IgD-negative memory B cell (primary cell): ENCODE results near the gene COPA. TPM values are rescaled to one million over a fixed set of nuclear protein-coding genes. Genes with fewer than 3 reads are reported as not detected.

ENCODE experiments used
- H3K27ac Mint-ChIP-seq, 3 donors: one replicate each; pipeline ENCODE4 v1.8.0; 2020 to 2022; ENCODE audit warnings: mild to moderate bottlenecking in 3 of 3, mixed read lengths in 3 of 3, moderate library complexity in 1 of 3
- H3K27me3 Mint-ChIP-seq: one replicate; pipeline ENCODE4 v1.8.0; 2021; ENCODE audit warnings: mixed read lengths
- H3K36me3 Mint-ChIP-seq: one replicate; pipeline ENCODE4 v1.8.0; 2020; ENCODE audit warnings: mild to moderate bottlenecking, mixed read lengths
- H3K4me1 Mint-ChIP-seq, 3 donors: one replicate each; pipeline ENCODE4 v1.8.0; 2020 to 2022; ENCODE audit warnings: mixed read lengths in 3 of 3, mild to moderate bottlenecking in 1 of 3
- H3K4me3 Mint-ChIP-seq, 4 donors: one replicate each; pipeline ENCODE4 v1.8.0; 2020 to 2022; ENCODE audit warnings: mild to moderate bottlenecking in 4 of 4, mixed read lengths in 4 of 4, moderate library complexity in 3 of 4
- H3K9me3 Mint-ChIP-seq, 3 donors: one replicate each; pipeline ENCODE4 v1.8.0; 2020 to 2021; ENCODE audit warnings: mixed read lengths in 3 of 3, mild to moderate bottlenecking in 1 of 3
- polyA plus RNA-seq: library from polyadenylated mRNA; unstranded; fragments of 300-500 nt; fragmentation: Illumina TruSeq; gene quantifications from one replicate; pipeline ENCODE4 v1.2.3, GENCODE V29; 2021

Gene COPA
- polyA plus RNA-seq, 1 donor from 2014 or later = 90.2 TPM

DNA sequence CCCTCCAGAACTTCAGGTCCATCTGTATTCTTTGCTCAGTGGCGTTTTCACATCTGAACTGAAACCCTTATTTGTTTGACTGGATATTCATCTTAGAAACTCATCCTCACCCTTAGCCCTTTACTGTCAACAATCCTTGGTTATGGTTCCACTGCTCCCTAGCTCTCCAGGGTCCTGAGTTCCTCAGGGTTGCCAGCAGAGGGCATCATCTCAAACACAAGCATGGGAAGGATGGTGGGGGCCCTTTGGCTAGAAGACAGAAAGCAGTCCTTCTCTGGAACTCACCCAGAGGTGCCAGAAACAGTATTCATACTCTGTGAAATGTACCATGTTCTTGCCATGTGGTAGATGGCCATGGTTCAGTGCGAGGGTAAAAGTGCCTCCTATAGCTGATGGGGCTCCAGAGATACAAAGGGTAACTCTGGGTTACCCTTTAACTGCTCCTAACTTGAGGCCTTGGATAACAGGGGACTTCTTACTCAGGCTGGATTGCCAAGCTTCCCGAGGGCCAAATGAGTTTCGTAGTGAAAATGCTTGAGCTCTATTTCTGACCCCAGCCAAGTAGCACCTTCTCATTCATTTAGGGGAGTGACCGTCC is 11.4 kb upstream of the COPA start:
- Mint-ChIP-seq H3K4me1 (no peaks in the 10 kb centered on the region), H3K27ac (no peak overlapping the region), H3K36me3 (peaks cover 7% of the 10 kb centered on the region)

DNA sequence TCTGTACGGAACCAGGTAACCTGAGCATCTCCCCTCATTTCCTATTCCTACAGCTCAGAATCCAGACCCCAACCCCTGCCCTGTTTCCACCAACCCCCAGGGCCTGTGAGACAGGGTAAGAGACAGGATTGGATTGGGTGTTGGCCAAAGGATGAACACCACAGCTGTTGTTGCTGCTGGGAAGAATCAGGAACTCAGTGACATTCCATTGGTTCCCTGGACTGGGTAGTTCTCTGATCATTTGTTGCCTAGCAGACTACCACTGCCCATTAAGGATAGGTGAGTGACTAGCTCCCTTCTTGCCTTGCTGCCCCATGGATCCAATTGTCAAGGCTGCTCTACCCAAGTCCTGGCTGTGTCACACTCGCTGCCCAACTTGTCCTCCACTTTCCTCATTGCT is 10.2 kb upstream of the COPA start:
- H3K4me3 Mint-ChIP-seq = peak overlapping the region in 1 of 4 donors; percentile 39
- H3K36me3 Mint-ChIP-seq = peaks cover 7% of the 10 kb centered on the region
- no peaks in the 10 kb centered on the region for H3K4me1 Mint-ChIP-seq
- peak overlapping the region in 1 of 3 donors; percentile 14 for H3K27ac Mint-ChIP-seq
- no peaks in the 10 kb centered on the region for H3K9me3 Mint-ChIP-seq
- no peaks in the 10 kb centered on the region for H3K27me3 Mint-ChIP-seq

More for the DNA sequence above, 11.4 kb upstream of the COPA start:
- H3K9me3 Mint-ChIP-seq = no peaks in the 10 kb centered on the region
- H3K4me3 Mint-ChIP-seq = no peak overlapping the region
- H3K27me3 Mint-ChIP-seq = no peaks in the 10 kb centered on the region

DNA sequence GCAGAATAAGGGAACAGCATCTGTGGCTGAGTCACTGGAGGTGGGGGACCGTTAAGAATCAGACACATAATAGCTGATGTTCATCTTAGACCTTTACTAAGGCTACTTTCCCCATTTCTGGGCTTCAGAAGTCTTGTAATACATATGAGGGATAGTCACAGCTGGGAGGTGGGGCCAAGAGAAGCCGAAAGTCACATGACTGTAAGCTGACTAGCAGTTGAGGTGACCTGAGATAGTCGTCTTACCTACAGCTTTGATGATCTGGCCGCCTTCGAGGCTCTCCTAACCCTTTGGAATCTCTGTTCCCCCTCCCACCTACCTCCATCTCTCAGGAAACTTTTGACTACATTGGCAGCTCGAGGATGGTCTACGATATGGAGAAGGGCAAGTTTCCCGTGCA is 9.5 kb upstream of the COPA start:
- Mint-ChIP-seq H3K4me1 (peaks cover 0 to 3% (median 0%) of the 10 kb centered on the region in 3 donors), H3K9me3 (no peaks in the 10 kb centered on the region), H3K27me3 (no peaks in the 10 kb centered on the region), H3K27ac (no peak overlapping the region), H3K36me3 (peaks cover 7% of the 10 kb centered on the region), H3K4me3 (no peak overlapping the region)

DNA sequence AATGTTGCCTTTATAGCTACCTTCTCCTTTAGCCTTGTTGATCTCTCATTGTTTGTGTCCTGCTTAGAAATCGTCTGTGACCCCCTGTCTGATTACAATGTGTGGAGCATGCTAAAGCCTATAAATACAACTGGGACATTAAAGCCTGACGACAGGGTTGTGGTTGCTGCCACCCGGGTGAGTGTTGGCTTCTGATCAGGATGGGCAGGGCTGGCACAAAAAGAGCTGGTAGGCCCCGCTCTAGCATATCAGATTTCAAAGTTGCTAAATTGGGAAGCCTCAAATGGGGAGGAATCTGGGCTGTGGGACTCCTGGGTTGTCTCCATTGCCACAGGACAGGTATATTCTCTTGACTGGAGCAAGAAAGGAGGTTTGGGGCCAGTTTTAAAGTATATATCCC is 8.6 kb upstream of the COPA start:
- no peaks in the 10 kb centered on the region for H3K9me3 Mint-ChIP-seq
- no peaks in the 10 kb centered on the region for H3K27me3 Mint-ChIP-seq
- H3K36me3 Mint-ChIP-seq = peaks cover 7% of the 10 kb centered on the region
- H3K4me1 Mint-ChIP-seq = peaks cover 9 to 11% (median 9%) of the 10 kb centered on the region in 3 donors
- H3K27ac Mint-ChIP-seq = no peak overlapping the region
- no peak overlapping the region for H3K4me3 Mint-ChIP-seq

DNA sequence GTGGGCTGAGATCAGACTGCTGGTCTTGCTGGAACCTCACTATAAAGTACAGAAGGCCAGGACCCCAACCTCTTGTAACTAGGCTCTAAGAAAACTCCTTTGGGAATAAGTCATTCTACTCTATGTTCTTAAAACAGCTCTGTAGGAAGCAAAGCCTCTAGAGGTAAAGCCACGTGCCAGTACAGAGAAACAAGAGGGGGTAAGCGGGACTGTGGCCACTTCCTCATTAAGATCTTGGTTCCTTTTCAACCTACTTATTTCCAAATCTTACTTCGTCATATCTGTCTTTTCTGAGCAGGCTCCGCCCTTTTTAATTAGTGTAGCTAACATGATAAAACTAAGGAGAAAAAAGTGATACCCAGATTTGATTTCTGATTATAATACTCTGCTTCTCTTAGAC is 3.9 kb upstream of the COPA start:
- Mint-ChIP-seq H3K36me3 (peaks cover 3% of the 10 kb centered on the region), H3K4me1 (peaks cover 22 to 34% (median 32%) of the 10 kb centered on the region in 3 donors), H3K27ac (peak overlapping the region; percentile 86 to 95 (median 94)), H3K9me3 (no peaks in the 10 kb centered on the region), H3K27me3 (no peaks in the 10 kb centered on the region), H3K4me3 (peak overlapping the region; percentile 3 to 90 (median 86))

DNA sequence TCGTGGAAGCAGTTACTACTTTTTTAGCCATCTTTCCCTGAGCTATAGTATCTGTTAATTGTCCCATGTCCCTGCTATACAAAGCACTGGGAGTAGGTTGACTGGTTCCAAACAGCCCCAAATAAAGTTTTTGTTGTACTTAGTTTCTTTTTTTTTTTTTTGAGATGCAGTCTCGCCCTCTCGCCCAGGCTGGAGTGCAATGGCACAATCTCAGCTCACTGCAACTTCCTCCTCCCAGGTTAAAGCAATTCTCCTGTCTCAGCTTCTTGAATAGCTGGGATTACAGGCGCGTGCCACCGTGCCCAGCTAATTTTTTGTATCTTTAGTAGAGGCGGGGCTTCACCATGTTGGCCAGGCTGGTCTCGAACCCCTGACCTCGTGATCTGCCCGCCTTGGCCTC is 3.4 kb upstream of the COPA start:
- peak overlapping the region; percentile 86 to 95 (median 94) for H3K27ac Mint-ChIP-seq
- H3K9me3 Mint-ChIP-seq = no peaks in the 10 kb centered on the region
- peak overlapping the region in 3 of 4 donors; percentile 84 to 90 (median 89) for H3K4me3 Mint-ChIP-seq
- H3K36me3 Mint-ChIP-seq = peaks cover 3% of the 10 kb centered on the region
- peaks cover 26 to 39% (median 35%) of the 10 kb centered on the region in 3 donors for H3K4me1 Mint-ChIP-seq
- H3K27me3 Mint-ChIP-seq = no peaks in the 10 kb centered on the region

DNA sequence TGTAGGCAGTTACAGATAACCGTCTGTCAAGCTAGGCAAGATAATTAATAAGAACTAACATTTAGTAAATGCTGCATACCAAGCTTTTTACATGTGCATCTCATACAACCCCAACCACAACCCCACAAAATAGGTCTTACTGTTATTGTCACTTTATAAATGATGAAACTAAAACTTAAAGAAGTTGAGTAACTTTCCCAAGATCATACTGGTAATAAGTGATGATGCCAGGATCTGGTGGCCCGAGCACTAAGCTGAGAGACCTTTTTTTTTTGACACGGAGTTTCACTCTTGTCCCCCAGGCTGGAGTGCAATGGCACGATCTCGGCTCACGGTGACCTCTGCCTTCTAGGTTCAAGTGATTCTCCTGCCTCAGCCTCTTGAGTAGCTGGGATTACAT is 1.9 kb upstream of the COPA start:
- H3K4me1 Mint-ChIP-seq = peaks cover 35 to 53% (median 46%) of the 10 kb centered on the region in 3 donors
- H3K36me3 Mint-ChIP-seq = peaks cover 6% of the 10 kb centered on the region
- peak overlapping the region; percentile 71 to 100 (median 100) for H3K27ac Mint-ChIP-seq
- peak overlapping the region; percentile 68 to 100 (median 86) for H3K4me3 Mint-ChIP-seq
- no peaks in the 10 kb centered on the region for H3K9me3 Mint-ChIP-seq
- H3K27me3 Mint-ChIP-seq = no peaks in the 10 kb centered on the region

DNA sequence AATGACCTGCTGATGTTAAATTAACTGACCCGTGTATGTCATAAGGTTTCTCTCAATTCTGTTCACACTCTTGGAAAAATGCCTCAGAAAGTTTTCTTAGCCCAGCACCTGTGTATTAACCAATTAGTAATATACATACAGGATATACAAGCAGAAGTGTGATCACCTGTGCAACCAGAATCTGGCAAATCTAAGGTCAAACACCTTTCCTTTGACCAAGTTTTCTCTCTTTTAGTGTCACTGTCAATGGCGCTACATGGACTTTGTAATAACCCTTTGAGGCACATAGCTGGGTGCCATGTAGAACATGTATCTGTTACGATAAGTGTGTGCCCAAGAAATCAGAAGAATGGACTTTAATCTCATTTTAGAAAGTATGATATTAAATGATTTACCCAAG is 1.2 kb upstream of the COPA start:
- peak overlapping the region; percentile 99 to 100 (median 100) for H3K27ac Mint-ChIP-seq
- H3K4me3 Mint-ChIP-seq = peak overlapping the region; percentile 99 to 100 (median 100)
- H3K36me3 Mint-ChIP-seq = peaks cover 6% of the 10 kb centered on the region
- peaks cover 37 to 53% (median 46%) of the 10 kb centered on the region in 3 donors for H3K4me1 Mint-ChIP-seq
- no peaks in the 10 kb centered on the region for H3K27me3 Mint-ChIP-seq
- H3K9me3 Mint-ChIP-seq = no peaks in the 10 kb centered on the region

DNA sequence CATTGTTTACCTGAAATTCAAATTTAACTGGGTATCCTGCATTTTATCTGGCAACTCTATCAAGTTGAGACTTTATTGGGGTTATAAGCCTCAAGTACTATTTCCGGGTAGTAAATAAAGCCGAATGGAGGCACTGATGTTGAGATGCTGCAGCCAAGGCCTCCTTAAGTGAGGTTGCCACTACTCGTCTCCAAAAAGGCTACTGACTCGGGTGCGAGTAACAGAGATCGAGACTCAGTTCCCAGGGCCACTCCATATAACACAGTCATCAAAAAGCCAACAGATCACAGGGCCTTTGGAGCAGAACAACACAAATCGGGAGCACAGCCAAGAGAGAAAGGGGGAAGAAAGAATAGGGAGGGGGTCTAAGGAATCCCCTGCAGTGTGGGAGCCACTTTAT is 524 bp downstream of the COPA start:
- Mint-ChIP-seq H3K4me1 (peaks cover 37 to 63% (median 50%) of the 10 kb centered on the region in 3 donors), H3K27ac (peak overlapping the region; percentile 99 to 100 (median 100)), H3K9me3 (no peaks in the 10 kb centered on the region), H3K27me3 (no peaks in the 10 kb centered on the region), H3K4me3 (peak overlapping the region; percentile 99 to 100 (median 100)), H3K36me3 (peaks cover 6% of the 10 kb centered on the region)

DNA sequence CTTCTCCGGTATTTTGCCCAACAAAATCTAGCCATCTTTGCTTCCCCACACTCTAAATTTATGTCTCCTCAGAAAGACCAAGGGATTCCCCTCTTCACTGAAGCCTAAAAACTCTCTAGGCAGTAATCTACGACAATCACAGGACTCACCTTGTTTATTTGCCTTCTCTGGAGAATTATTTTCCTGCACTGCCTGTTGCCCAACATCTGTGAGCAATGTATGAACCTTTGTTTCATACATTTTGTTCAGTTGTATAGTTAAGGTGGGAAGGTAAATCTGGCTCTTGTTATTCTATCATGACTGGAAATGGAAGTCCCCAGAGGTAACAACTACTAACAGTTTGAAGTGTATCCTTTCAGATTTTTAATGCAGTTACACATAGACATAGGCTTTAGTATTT is 2.2 kb downstream of the COPA start:
- H3K9me3 Mint-ChIP-seq = no peaks in the 10 kb centered on the region
- peak overlapping the region in 3 of 4 donors; percentile 13 to 100 (median 99) for H3K4me3 Mint-ChIP-seq
- H3K36me3 Mint-ChIP-seq = peaks cover 6% of the 10 kb centered on the region

DNA sequence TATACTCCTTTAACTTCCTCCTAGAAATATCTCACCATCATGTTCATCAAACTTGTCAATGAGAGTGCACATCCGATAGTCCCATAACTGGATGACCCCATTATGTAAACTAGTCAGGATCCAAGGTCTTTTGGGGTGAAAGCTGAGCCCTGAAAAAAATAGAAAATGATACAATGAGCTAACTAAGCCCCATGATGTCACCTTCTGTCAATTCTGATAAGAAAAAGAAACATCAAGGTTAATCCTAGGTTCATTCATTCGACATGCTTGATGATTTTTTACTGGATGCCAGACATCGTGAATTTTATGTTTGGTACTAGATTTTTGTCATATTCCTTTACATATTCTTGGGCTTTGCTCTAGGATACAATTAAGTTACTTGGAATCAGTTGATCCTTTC is 2.9 kb downstream of the COPA start:
- H3K9me3 Mint-ChIP-seq = no peaks in the 10 kb centered on the region
- H3K4me1 Mint-ChIP-seq = peaks cover 28 to 54% (median 36%) of the 10 kb centered on the region in 3 donors
- H3K27ac Mint-ChIP-seq = peak overlapping the region; percentile 19 to 100 (median 100)
- H3K36me3 Mint-ChIP-seq = peaks cover 6% of the 10 kb centered on the region
- peak overlapping the region in 1 of 4 donors; percentile 100 for H3K4me3 Mint-ChIP-seq
- H3K27me3 Mint-ChIP-seq = no peaks in the 10 kb centered on the region

More for the DNA sequence above, 2.2 kb downstream of the COPA start:
- Mint-ChIP-seq H3K4me1 (peaks cover 28 to 54% (median 36%) of the 10 kb centered on the region in 3 donors), H3K27ac (peak overlapping the region; percentile 63 to 100 (median 100)), H3K27me3 (no peaks in the 10 kb centered on the region)

DNA sequence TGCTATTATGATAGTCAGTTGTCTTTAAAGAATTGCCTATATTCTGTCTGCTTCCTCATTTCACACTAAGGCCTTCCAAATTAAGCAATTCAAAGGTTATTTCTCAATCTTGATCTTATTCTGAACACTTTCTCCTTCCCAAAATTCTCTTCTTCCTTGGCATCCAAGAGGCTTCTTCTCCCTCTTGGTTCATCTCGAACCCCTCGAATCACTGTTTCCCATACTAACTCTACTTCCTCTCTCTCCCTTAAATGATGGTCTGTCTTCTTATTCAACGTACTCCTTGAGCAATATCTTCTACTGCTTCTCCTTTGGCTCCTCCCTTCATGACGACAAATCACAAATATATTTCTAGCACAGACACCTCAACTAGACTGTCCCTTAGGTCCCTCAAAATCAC is 4.5 kb downstream of the COPA start:
- Mint-ChIP-seq H3K27me3 (no peaks in the 10 kb centered on the region), H3K4me1 (peaks cover 23 to 42% (median 26%) of the 10 kb centered on the region in 3 donors), H3K36me3 (peaks cover 6% of the 10 kb centered on the region)

DNA sequence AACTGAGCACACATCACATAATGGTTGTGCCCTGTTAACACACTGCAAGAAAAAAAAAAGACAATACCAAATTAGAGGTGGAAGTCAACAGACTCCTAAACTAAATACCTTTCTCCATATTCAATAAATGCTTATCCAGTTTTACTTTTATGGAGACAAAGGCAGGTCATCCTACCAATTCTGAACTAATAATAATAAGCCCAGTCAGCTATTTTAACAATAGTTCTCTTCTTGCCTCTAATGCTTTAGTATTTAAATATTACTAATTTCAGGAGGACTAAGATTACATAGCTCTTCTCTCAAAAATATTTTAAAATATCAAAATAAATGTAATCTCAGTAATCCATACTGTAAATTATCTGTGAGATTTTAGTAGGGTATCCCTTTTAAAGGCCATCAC is 10.5 kb downstream of the COPA start:
- Mint-ChIP-seq H3K9me3 (no peaks in the 10 kb centered on the region), H3K4me1 (peaks cover 1 to 4% (median 4%) of the 10 kb centered on the region in 3 donors), H3K27ac (no peak overlapping the region), H3K27me3 (no peaks in the 10 kb centered on the region), H3K36me3 (no peaks in the 10 kb centered on the region), H3K4me3 (no peak overlapping the region)

More for the DNA sequence above, 4.5 kb downstream of the COPA start:
- peak overlapping the region in 2 of 3 donors; percentile 36 to 100 for H3K27ac Mint-ChIP-seq
- peak overlapping the region in 1 of 4 donors; percentile 5 for H3K4me3 Mint-ChIP-seq
- H3K9me3 Mint-ChIP-seq = no peaks in the 10 kb centered on the region

DNA sequence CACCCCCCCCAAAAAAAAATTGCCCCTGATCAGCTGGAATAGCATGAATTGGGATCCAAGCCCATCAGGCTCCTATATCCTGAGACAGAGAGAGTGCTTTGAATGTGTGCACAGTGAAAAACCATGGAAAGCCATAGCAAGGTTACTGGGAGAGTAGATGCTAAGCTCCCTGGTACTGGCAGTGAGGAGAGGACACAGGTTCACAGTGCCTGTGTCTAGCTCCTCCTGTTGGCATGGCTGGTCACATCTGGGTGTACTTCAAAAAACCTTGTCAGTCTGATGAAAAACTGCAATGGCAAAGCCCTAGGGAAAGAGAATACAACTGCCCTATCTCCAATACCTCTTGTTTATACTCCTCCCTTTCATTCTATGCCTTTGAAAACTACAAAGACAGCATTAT is 12.9 kb downstream of the COPA start:
- no peak overlapping the region for H3K4me3 Mint-ChIP-seq
- no peaks in the 10 kb centered on the region for H3K9me3 Mint-ChIP-seq
- H3K4me1 Mint-ChIP-seq = peaks cover 1 to 4% (median 4%) of the 10 kb centered on the region in 3 donors
- no peaks in the 10 kb centered on the region for H3K27me3 Mint-ChIP-seq
- H3K36me3 Mint-ChIP-seq = no peaks in the 10 kb centered on the region
- no peak overlapping the region for H3K27ac Mint-ChIP-seq

DNA sequence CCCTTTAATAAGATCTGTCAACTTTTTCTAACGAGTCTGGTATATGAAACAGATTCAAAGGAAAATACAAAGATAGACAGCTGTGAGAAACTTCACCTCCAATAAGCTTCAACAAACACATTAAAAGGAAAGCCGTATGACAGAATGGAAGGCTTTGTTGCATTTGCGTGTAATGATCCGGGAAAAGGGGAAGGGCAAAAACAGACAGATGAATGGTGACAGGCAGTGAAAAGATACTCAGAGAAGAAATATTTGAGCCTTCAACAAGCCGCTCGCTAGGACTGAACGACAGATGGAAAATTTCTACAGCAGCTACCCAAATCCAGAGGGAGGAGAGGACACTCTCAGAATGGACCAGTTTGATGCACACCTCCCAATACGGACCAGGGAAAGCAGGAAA is 14.9 kb downstream of the COPA start:
- no peak overlapping the region for H3K4me3 Mint-ChIP-seq
- no peaks in the 10 kb centered on the region for H3K27me3 Mint-ChIP-seq
- no peaks in the 10 kb centered on the region for H3K9me3 Mint-ChIP-seq
- no peaks in the 10 kb centered on the region for H3K36me3 Mint-ChIP-seq
- peak overlapping the region in 1 of 3 donors; percentile 21 for H3K27ac Mint-ChIP-seq
- peaks cover 1 to 4% (median 4%) of the 10 kb centered on the region in 3 donors for H3K4me1 Mint-ChIP-seq

DNA sequence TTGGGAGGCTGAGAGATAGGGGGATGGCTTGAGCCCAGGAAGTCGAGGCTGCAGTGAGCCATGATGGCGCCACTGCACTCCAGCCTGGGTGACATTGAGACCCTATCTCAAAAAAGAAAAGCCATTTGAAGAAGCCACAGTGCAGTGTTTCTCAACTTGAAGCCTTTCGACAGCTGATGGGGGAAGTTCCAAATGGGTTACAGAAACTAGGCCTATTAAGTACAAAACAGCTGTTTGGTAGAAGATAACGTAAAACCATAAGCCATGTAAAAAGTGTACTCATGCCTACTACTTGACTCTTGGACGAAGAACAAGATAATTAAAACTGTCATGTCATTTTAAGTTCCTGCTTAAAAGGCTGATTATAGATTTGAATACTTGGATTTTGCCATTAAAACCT is 16.6 kb downstream of the COPA start:
- Mint-ChIP-seq H3K4me1 (peaks cover 1 to 9% (median 4%) of the 10 kb centered on the region in 3 donors), H3K27ac (no peak overlapping the region), H3K36me3 (no peaks in the 10 kb centered on the region), H3K27me3 (no peaks in the 10 kb centered on the region), H3K9me3 (no peaks in the 10 kb centered on the region), H3K4me3 (no peak overlapping the region)
